ENCODE measurements around the gene ZBTB5.
A peak's percentile ranks its signal among the peaks of the same experiment; 100 is the strongest.
"Not testable (repeated sequence)": the region's sequence is repeated elsewhere in the genome, so short reads cannot be mapped to it uniquely, and the experiment has no call there.

The ZBTB5 gene

GRCh38 chr9:37485389-37486255, 20.4 kb upstream of the ZBTB5 start, which contains the start of gene POLR1E:
Gene POLR1E, plus strand, starts transcription at chr9:37485948. Its CDS starts 100 bp downstream, at chr9:37486048.
- DNase-seq: peak; percentile 91

GRCh38 chr9:37480759-37481158, 15.5 kb upstream of the ZBTB5 start:
- DNase-seq: no peak

- not testable (repeated sequence) for DNase-seq
Observed at GRCh38 chr9:37477987-37478619, 12.9 kb upstream of the ZBTB5 start.

GRCh38 chr9:37477443-37477842, 12.2 kb upstream of the ZBTB5 start:
- DNase-seq: peak; percentile 30

GRCh38 chr9:37476930-37477329, 11.7 kb upstream of the ZBTB5 start:
- DNase-seq: no peak

- DNase-seq: no peak
Observed at GRCh38 chr9:37474438-37474837, 9.2 kb upstream of the ZBTB5 start.

- DNase-seq: not testable (repeated sequence)
Observed at GRCh38 chr9:37473982-37474381, 8.7 kb upstream of the ZBTB5 start.

GRCh38 chr9:37471942-37472684, 6.9 kb upstream of the ZBTB5 start:
- peak; percentile 99 for DNase-seq

- no peak for DNase-seq
Observed at GRCh38 chr9:37468620-37469019, 3.4 kb upstream of the ZBTB5 start.

GRCh38 chr9:37467530-37467929, 2.3 kb upstream of the ZBTB5 start:
- not testable (repeated sequence) for DNase-seq

- DNase-seq: peak; percentile 86
Observed at GRCh38 chr9:37466037-37466709, 923 bp upstream of the ZBTB5 start.

GRCh38 chr9:37464426-37465248, 613 bp downstream of the ZBTB5 start:
- DNase-seq: peak; percentile 56

GRCh38 chr9:37464006-37464405, 1.2 kb downstream of the ZBTB5 start:
- DNase-seq: no peak

GRCh38 chr9:37456817-37457216, 8.4 kb downstream of the ZBTB5 start:
- DNase-seq: no peak

GRCh38 chr9:37455884-37456647, 9.2 kb downstream of the ZBTB5 start:
- DNase-seq: no peak

- no peak for DNase-seq
Observed at GRCh38 chr9:37454238-37454637, 11.0 kb downstream of the ZBTB5 start.

GRCh38 chr9:37453827-37454226, 11.4 kb downstream of the ZBTB5 start:
- DNase-seq: no peak

- no peak for DNase-seq
Observed at GRCh38 chr9:37452611-37453010, 12.6 kb downstream of the ZBTB5 start.

GRCh38 chr9:37451628-37452027, 13.6 kb downstream of the ZBTB5 start:
- DNase-seq: no peak

- no peak for DNase-seq
Observed at GRCh38 chr9:37449862-37450632, 15.2 kb downstream of the ZBTB5 start.

Measured in fibroblast of skin of right quadriceps (primary cell).